ENCODE measurements around the gene TNNT1.
A peak's percentile ranks its signal among the peaks of the same experiment; 100 is the strongest.
"Not testable (repeated sequence)": the region's sequence is repeated elsewhere in the genome, so short reads cannot be mapped to it uniquely, and the experiment has no call there.

Gene TNNT1

GRCh38 chr19:55169136-55169535 is 20.1 kb upstream of the TNNT1 start:
- DNase-seq (ENCODE audit: low read depth in 3 of 3) = no peak

GRCh38 chr19:55166530-55167268 is 17.7 kb upstream of the TNNT1 start, which contains the start of gene DNAAF3:
Gene DNAAF3 (minus strand): TSS chr19:55166613. CDS start chr19:55166413, 200 bp downstream.
- peak; percentile 40 to 83 (median 54) for DNase-seq (ENCODE audit: low read depth in 3 of 3)

DNA sequence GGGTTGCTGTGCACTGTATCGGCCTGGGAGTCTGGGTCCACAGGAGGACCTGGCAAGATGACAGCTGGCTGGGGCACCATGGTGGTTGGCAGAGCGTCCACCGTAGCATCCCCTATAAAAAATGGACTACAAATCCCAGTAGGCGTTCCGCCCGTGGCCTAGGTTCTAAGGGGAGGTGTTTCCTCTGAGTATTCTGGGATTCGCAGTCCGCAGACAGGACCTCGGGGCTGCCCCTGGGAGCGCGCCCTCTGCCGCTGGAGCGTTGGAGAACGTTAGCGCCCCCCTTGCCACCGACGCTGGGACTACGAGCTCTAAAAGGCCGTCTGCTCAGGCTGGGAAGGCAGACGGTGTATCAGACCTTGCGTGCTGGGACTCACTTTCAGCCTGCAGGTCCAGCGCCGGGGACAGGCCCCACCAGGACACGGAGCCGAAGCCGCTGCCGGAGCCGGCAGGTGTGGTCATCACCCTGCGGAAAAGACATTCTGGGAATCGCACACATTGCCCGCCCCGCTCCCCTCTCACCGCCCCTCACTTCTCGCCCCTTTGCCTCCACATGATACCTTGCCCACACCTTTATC is 17.0 kb upstream of the TNNT1 start:
- DNase-seq (ENCODE audit: low read depth in 3 of 3) = peak in 1 of 3 experiments; percentile 59

DNA sequence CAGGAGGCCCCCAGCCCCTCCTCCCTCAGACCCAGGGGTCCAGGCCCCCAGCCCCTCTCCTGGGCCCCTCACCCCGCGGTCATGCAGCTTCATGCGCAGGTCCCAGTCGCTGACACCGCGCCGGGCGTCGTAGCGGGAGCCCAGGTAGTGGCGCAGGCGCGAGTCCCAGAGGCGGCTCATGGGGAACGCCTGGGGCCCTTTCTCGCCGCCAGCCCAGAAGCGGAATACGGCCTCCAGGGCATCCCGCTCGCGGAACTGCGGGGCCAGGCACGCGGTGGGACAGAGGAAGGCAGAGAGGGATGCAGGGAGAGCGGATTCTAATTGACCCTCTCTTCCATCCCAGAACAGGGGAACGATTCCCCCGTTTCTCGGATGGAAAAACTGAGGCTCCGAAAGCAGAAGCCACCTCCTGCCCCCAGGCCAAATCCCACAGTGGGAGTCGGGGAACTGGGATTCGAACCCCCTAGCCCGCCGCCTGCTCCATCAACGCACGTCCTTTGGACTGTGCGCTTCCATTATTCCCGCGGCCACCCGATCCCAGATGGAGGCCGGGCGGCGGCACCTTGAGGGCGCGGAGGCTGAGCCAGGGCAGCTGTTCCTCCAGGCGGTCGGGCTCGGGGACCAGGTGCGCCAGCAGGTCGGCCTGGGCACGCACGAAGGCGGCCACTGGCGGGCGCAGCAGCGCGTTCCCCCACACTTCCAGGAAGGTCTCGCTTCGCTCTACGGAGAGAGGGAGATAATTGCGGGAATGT is 12.7 kb upstream of the TNNT1 start:
- no peak for DNase-seq (ENCODE audit: low read depth in 3 of 3)

GRCh38 chr19:55160986-55161365 is 12.0 kb upstream of the TNNT1 start:
- DNase-seq (ENCODE audit: low read depth in 3 of 3) = no peak

DNA sequence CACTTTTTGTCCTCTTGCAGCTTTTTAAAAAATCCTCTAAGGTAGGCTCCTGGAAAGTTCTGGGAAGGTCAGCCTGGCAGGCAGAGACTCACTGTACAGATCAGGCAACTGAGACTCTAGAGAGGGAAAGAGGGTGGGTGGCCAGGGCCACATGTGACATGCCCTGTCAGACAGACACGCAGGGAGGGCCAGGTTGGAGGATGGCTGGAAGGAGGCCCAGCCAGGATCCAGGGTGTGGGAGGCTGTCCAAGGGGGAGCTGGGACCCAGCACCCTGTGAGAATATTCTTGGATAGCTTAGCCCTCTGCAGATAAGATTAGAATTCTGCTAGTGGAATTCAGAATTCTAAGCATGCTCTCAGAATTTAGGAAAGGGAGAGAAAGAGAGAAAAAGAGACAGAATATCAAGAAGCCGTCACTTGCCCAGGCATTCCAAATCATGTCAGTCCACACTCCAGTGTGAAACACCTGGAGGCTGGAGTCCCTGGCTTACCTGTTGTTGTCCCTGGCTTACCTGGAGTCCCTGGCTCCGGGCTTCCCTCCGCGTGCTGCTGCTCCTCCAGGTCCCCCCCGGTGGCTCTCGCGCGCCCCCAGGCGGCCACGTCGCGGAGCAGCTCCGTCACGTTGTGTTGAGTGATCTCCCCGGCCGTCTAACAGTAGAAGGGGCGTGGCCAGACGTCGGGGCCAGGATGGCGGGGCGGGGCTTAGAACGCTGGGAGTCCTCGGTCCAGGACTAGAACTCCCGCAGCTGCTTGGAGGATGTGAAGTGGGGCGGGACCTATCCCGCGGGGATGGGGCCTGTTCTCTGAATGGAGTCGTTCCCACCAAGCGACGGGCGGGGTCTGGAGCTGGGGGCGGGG is 11.4 kb upstream of the TNNT1 start:
- peak; percentile 75 to 90 (median 82) for DNase-seq (ENCODE audit: low read depth in 3 of 3)

DNA sequence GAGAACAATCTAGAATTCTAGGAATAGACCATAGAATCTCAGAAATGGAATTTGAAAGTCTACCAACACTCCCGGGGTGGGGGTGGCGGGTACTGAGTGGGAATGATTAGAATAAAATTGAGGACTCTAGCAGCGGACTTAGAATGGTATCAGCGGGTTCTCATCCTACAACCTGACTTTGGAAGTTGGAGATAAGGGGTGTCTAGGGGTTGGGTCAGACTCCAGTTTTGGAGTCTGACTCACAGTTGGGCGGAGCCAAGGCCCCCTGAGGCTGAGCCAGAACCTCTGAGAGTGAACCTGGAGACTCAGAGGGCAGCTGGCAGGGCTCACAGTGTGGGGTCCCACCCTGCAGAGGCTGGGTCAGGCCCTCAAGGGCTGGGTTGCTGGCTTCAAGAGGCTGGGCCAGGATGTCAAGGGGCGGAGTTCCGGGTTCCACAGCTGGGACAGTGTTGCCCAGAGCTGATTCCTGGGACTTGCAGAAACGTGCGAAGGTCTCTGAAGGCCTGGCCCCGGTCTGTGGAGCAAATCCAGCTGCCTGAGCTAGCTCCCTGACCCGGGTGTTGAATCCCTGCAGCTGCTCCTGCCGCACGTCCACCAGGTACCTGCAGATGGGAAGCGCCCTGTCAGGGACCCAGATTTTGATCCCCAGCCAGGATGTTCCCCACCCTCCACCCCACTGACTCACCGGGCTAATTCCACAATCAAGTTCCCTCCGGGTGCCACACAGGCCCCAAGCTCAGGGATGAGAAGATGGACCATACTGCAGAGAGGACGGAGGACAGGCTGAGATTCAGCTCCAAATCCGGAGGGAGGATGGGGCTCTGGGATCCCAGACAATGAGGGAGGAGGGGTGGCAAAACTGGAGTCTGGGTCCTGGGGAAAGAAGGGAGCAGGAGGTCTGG is 10.1 kb upstream of the TNNT1 start:
- DNase-seq (ENCODE audit: low read depth in 3 of 3) = no peak

GRCh38 chr19:55158423-55158822 is 9.4 kb upstream of the TNNT1 start:
- DNase-seq (ENCODE audit: low read depth in 3 of 3) = no peak

- DNase-seq (ENCODE audit: low read depth in 3 of 3) = no peak
Measured at GRCh38 chr19:55157064-55157908, 8.3 kb upstream of the TNNT1 start, which contains the start of gene TNNI3. Gene TNNI3 (minus strand): TSS chr19:55157732. CDS start chr19:55157589, 143 bp downstream.

DNA sequence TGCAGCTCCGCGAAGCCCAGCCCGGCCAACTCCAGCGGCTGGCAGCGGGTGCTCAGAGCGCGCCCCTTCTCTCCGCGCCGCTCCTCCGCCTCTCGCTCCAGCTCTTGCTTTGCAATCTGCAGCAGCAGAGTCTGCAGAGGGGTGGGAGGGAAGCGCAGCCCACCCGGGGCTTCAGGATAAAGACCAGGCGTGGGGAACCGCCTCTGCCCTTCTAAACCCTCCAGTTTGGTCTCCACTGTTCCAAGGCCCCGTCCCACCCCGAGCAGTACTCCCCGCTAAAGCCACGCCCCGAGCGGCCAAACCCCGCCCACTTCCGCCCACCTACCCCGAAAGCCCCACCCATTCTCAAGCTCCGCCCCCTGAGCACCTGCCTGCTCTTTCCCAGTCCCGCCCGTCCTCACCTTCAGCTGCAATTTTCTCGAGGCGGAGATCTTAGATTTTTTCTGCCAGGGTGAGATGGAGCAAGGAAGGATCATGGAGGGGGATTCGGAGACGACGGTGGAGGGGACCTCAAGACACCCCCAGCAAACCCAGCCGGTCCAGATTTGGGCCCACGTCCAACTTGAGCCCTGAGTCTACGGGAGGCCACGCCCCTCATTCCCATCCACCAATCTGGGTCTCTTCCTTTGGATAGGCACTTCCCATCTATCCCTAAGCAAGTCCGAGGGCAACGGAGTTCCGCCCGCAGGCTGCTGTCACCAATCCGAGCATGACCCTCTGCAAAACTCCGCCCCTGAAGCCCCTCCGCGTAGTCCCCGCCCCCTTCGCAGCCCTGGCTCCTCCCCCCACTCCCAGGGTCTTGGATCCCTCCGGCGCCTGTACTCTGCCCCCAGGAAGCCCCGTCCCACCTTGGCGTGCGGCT is 7.4 kb upstream of the TNNT1 start:
- DNase-seq (ENCODE audit: low read depth in 3 of 3) = peak in 1 of 3 experiments; percentile 39

DNA sequence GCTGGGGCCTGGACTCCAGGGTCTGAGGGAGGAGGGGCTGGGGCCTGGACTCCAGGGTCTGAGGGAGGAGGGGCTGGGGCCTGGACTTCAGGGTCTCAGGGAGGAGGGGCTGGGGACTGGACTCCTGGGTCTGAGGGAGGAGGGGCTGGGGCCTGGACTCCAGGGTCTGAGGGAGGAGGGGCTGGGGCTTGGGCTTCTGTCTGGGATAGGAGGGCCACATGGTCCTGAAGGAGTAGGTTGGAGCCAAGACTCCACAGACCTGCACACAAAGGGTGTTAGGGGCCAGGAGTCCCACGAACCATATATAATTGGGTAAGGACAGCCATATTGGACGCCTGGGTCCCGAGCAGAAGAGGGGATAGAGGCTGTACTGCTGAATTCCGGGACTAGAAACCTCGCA is 6.8 kb upstream of the TNNT1 start:
- not testable (repeated sequence) for DNase-seq (ENCODE audit: low read depth in 3 of 3)

GRCh38 chr19:55153652-55154264 is 4.8 kb upstream of the TNNT1 start:
- no peak for DNase-seq (ENCODE audit: low read depth in 3 of 3)

DNA sequence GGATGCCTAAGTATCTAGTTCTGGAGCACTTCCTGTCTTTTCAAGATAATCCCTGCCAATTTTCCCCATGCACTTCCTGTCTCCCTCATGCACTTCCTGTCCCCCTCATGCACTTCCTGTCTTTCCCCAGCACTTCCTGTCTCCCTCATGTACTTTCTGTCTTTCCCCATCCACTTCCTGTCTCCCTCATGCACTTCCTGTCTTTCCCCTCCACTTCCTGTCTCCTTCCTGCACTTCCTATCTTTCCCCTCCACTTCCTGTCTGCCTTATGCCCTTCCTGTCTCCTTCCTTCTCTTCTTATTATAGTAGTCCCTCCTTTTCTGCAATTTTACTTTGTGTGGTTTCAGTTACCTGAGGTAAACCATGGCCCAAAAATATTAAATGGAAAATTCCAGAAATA is 3.0 kb upstream of the TNNT1 start:
- DNase-seq (ENCODE audit: low read depth in 3 of 3) = no peak

DNA sequence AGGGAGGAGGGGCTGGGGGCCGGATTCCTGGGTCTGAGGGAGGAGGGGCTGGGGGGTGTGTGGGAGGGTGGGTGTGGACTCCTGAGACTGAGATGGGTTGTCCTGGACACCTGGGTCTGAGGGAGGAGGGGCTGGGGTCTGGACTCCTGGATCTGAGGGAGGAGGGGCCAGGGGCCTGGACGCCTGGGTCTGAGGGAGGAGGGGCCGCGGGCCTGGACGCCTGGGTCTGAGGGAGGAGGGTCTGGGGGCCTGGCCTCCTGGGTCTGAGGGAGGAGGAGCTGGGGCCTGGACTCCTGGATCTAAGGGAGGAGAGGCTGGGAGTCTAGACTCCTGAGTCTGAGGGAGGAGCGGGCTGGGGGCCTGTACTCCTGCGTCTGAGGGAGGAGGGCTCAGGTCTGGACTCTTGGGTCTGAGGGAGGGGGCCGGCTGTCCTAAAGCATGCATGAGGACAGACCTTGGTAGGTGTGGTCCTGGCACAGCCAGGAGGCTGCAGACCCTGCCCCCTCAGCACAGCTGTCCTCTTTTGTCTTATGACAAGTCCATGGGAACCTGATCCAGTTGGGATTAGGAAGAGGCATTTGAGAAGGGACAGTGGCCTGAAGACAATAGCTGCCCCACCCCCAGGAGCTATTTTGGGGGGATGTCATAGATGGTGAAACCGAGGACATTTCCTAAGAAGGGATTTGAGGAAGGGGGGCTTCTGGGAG is 1.3 kb downstream of the TNNT1 start:
- no peak for DNase-seq (ENCODE audit: low read depth in 3 of 3)

DNA sequence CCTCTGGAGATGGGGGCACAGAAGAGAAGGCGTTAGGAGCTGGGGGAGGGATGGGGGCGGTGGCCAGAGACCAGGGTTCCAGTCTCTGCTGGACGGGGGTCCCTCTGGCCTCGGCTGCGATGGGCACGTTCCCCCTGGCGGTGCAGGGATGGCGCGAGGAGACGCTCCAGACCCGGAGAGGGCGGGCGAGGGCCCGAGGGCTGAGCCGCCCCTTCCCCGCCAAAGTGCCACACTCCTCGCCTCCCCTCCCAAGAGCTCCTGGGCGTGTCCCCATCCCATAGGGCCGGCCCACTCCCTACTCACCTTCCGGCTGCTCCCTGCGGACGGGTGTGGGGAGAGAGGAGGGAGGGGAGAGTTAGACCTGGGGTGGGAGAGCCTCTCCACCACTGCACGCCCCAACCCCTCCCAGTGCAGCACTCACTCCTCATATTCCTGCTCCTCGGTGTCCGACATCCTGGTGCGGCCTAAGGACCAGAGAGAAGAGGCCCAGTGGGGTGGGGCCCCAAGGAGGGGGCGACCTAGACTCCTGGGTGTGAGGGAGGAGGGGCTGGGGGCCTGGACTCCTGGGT is 2.2 kb downstream of the TNNT1 start:
- DNase-seq (ENCODE audit: low read depth in 3 of 3) = no peak

- no peak for DNase-seq (ENCODE audit: low read depth in 3 of 3)
Measured at GRCh38 chr19:55146078-55146704, 2.8 kb downstream of the TNNT1 start.

DNA sequence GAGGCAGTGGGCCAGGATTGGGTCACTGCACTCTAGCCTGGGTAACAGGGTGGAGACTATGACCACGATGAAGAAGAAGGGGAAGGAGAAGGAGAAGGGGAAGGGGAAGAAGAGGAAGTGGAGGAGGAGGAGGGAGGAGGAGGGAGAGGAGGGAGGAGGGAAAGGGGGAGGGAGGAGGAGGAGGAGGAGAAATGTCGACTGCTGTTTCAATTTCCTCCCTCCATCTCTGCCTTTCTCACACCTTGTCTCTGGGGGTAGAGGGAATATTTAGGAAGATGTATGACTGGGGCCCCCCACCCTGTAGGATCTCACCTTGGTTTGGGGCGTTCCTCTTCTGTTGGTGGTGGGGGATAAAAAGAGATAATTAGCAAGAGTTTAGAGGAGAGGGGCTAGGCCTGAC is 3.8 kb downstream of the TNNT1 start:
- DNase-seq (ENCODE audit: low read depth in 3 of 3) = no peak
